Natural killer cell (primary cell): ENCODE measurements around the gene RYK. TPM values are rescaled to one million over a fixed set of nuclear protein-coding genes. Genes with fewer than 3 reads are reported as not detected.
A peak's percentile ranks its signal among the peaks of the same experiment; 100 is the strongest.

Experiments
- ATAC-seq, 3 donors: fragments of 150-1000 bp in 2 of 3; fragments of 200-7000 bp in 1 of 3; cut with Tn5 transposase; 1 replicate in 1 of 3; 2 replicates in 2 of 3; pipeline ENCODE4 v1.10.0; 2021; ENCODE audit warnings: mild to moderate bottlenecking in 2 of 3, moderate library complexity in 2 of 3
- DNase-seq, 2 donors: peaks; one replicate each; pipeline versions ENCODE4 v3.0.0 to v3.0.0-alpha.2; 2013 to 2021; ENCODE audit warnings: mixed read lengths in 1 of 2
- H3K27ac ChIP-seq: one replicate; pipeline ENCODE4 v1.5.1; 2013; ENCODE audit warnings: mild to moderate bottlenecking, low read length
- H3K27me3 ChIP-seq: one replicate; pipeline ENCODE4 v1.6.1; 2013; ENCODE audit warnings: low read length; ENCODE audit not compliant: control insufficient read depth, insufficient read depth
- H3K36me3 ChIP-seq: one replicate; pipeline ENCODE4 v1.6.1; 2013; ENCODE audit warnings: low read length; ENCODE audit not compliant: control insufficient read depth, insufficient read depth
- H3K4me1 ChIP-seq: one replicate; pipeline ENCODE4 v1.6.1; 2013; ENCODE audit warnings: low read length; ENCODE audit not compliant: control insufficient read depth, insufficient read depth
- H3K4me3 ChIP-seq: one replicate; pipeline ENCODE4 v1.5.1; 2013; ENCODE audit warnings: low read length
- H3K9me3 ChIP-seq: one replicate; pipeline ENCODE4 v1.6.1; 2013; ENCODE audit warnings: low read length; ENCODE audit not compliant: control insufficient read depth, insufficient read depth
- H3K27ac Mint-ChIP-seq, 2 donors: one replicate each; pipeline ENCODE4 v1.8.0; 2022; ENCODE audit warnings: mild to moderate bottlenecking in 2 of 2, mixed read lengths in 2 of 2, moderate library complexity in 1 of 2
- H3K27me3 Mint-ChIP-seq, 2 donors: one replicate each; pipeline ENCODE4 v1.8.0; 2022; ENCODE audit warnings: low read depth in 2 of 2, mixed read lengths in 2 of 2
- H3K36me3 Mint-ChIP-seq: one replicate; pipeline ENCODE4 v1.8.0; 2022; ENCODE audit warnings: mixed read lengths
- H3K4me1 Mint-ChIP-seq, 2 donors: one replicate each; pipeline ENCODE4 v1.8.0; 2022; ENCODE audit warnings: mixed read lengths in 2 of 2
- H3K4me3 Mint-ChIP-seq: one replicate; pipeline ENCODE4 v1.8.0; 2022; ENCODE audit warnings: mild to moderate bottlenecking, moderate library complexity, mixed read lengths
- H3K9me3 Mint-ChIP-seq, 2 donors: one replicate each; pipeline ENCODE4 v1.8.0; 2022; ENCODE audit warnings: mixed read lengths in 2 of 2
- WGBS: methylation state at CpG from one replicate; pipeline ENCODE4 v1.1.7; 2013; ENCODE audit warnings: missing lambda C conversion rate; ENCODE audit not compliant: insufficient coverage; 5-methylcytosine and 5-hydroxymethylcytosine counted together
- intact Hi-C: fragments of 100-400 bp; cut with micrococcal nuclease; formaldehyde crosslinking; loops from one replicate; pipeline ENCODE4 v1.14.2; 2022
- total RNA-seq, 4 donors: library from RNA; stranded (reverse); fragments of 120-200 nt in 1 of 4; gene quantifications; one replicate each; pipeline versions ENCODE4 v1.2.3 to v1.2.4, GENCODE V29; 2013 to 2022
- TF ChIP-seq, protein P1 (sequence below): fragments of 200-600 bp; IDR thresholded peaks from one replicate; pipeline ENCODE4 v1.8.0; 2022; ENCODE audit warnings: antibody characterized with exemption

The RYK gene
- total RNA-seq, 3 donors from 2014 or later (not counting 1 experiment from before 2014, with no cell fraction given) = 56.7 to 69.5 (median 56.8) TPM

DNA sequence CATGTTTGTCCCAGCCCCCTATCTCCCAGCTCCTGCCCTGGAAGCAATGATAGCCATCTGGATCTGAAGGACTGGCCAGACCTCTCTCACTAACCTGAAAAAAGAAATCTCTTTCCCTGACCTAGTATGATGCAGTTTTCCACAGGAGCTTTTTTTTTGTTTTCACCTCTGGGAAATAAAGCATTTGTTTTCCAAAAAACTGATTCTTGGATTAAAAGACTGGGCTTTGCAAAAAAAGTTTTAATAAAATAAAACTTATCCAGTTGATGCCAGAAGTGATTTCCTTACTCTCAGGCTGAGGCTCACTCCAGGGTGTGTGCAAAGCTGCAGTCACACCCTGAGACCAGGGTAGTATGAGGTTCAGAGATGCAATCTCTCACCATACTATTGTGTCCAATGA, 104.0 kb downstream of the RYK start:
- H3K27ac Mint-ChIP-seq = no peak overlapping the region
- intact Hi-C loops = no loop called here
- no peak for DNase-seq
- no peak overlapping the region for H3K4me3 Mint-ChIP-seq
- Histone ChIP-seq H3K9me3 (no peaks in the 10 kb centered on the region), H3K4me1 (no peaks in the 10 kb centered on the region), H3K36me3 (no peaks in the 10 kb centered on the region), H3K27me3 (no peaks in the 10 kb centered on the region), H3K4me3 (no peak overlapping the region), H3K27ac (no peak overlapping the region)
- H3K9me3 Mint-ChIP-seq = no peaks in the 10 kb centered on the region
- TF ChIP-seq, protein P1, sequence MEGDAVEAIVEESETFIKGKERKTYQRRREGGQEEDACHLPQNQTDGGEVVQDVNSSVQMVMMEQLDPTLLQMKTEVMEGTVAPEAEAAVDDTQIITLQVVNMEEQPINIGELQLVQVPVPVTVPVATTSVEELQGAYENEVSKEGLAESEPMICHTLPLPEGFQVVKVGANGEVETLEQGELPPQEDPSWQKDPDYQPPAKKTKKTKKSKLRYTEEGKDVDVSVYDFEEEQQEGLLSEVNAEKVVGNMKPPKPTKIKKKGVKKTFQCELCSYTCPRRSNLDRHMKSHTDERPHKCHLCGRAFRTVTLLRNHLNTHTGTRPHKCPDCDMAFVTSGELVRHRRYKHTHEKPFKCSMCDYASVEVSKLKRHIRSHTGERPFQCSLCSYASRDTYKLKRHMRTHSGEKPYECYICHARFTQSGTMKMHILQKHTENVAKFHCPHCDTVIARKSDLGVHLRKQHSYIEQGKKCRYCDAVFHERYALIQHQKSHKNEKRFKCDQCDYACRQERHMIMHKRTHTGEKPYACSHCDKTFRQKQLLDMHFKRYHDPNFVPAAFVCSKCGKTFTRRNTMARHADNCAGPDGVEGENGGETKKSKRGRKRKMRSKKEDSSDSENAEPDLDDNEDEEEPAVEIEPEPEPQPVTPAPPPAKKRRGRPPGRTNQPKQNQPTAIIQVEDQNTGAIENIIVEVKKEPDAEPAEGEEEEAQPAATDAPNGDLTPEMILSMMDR = no peak
- H3K27me3 Mint-ChIP-seq = no peaks in the 10 kb centered on the region
- peaks cover 0 to 13% of the 10 kb centered on the region in 2 donors for H3K4me1 Mint-ChIP-seq
- H3K36me3 Mint-ChIP-seq = no peaks in the 10 kb centered on the region
- ATAC-seq = no peak

DNA sequence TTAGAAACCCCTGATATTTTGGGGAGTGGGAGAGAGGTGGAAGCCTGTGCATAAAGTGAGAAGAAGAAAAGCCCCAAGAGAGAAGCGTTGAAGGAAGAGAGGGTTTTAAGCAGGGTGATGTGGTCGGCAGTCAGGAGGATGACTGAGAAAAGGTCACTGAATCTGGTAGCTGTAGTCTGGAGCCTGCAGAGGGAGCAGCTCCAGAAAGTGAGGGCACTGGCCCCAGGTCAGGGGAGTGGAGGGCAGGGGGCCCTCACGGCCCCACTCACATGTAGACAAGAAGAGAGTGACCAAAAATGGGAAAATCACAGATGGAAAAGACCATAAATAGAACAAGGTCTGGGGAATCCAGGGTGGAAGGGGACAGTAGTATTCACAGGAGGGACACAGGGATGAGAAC, 105.5 kb downstream of the RYK start:
- Histone ChIP-seq H3K36me3 (no peaks in the 10 kb centered on the region), H3K4me3 (no peak overlapping the region), H3K27me3 (no peaks in the 10 kb centered on the region), H3K4me1 (no peaks in the 10 kb centered on the region), H3K27ac (no peak overlapping the region), H3K9me3 (no peaks in the 10 kb centered on the region)
- Mint-ChIP-seq H3K4me3 (no peak overlapping the region), H3K9me3 (no peaks in the 10 kb centered on the region), H3K27me3 (no peaks in the 10 kb centered on the region), H3K27ac (peak overlapping the region in 1 of 2 donors; percentile 25), H3K36me3 (no peaks in the 10 kb centered on the region), H3K4me1 (peaks cover 0 to 13% of the 10 kb centered on the region in 2 donors)
- intact Hi-C loops = no loop called here
- TF ChIP-seq, protein P1 = no peak
- WGBS = 77% methylated on average over 3 of the region's 3 CpGs
- no peak for ATAC-seq
- no peak for DNase-seq

DNA sequence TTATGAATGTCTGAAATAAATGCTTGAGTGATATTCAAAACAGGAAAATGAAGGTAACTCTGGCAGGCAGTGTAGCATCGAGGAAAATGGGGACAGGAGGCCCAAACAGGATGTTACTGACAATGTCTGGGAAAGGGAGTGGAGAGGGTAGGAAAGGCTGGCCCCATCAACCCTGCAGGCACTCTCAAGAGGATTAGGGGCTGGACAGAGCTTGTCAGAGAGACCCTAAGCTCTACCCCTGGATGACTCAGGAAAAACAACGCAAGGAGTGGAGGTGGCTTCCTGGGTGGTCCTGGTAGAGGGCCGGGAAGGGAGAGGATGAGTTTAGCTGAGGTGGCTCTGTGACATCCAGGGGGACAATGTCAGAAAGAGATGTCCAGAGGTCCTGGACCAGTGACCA, 106.0 kb downstream of the RYK start:
- Mint-ChIP-seq H3K27ac (peak overlapping the region in 1 of 2 donors; percentile 0), H3K36me3 (no peaks in the 10 kb centered on the region), H3K4me3 (no peak overlapping the region), H3K27me3 (no peaks in the 10 kb centered on the region), H3K4me1 (peaks cover 0 to 13% of the 10 kb centered on the region in 2 donors), H3K9me3 (no peaks in the 10 kb centered on the region)
- Histone ChIP-seq H3K4me1 (no peaks in the 10 kb centered on the region), H3K36me3 (no peaks in the 10 kb centered on the region), H3K4me3 (no peak overlapping the region), H3K27ac (no peak overlapping the region), H3K9me3 (no peaks in the 10 kb centered on the region), H3K27me3 (no peaks in the 10 kb centered on the region)
- no peak for DNase-seq
- ATAC-seq = no peak
- TF ChIP-seq, protein P1 = no peak
- WGBS = 65% methylated on average over 3 of the region's 3 CpGs
- intact Hi-C loops = no loop called here

DNA sequence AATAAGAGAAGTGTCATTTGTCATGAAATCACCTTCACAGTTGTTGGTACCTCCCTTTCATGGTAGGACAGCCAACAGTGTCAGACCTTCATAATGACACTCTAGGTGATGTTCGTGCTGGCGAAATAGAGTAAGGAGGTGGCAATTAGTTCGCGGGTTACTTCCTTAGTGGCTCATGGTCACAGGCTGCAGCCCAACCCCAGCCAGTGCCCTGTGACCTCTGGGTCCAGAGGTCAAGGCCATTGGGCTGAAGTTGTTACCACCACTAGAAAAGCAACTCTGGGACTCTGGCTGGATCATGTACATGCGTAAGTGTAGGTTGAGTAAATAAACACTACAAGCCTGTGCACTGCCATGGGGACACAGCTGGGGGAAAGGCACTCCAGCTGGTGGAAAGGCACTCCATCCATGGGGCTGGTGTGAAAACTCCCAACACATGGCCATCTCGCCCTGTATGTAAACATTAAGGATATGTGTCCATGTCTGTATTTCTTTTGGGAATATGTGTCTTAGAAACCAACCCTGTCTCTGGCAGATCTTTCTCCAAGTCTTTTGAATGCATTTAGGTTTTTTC, 106.7 kb downstream of the RYK start:
- intact Hi-C loops = no loop called here
- Histone ChIP-seq H3K27ac (no peak overlapping the region), H3K36me3 (no peaks in the 10 kb centered on the region), H3K9me3 (no peaks in the 10 kb centered on the region), H3K4me3 (no peak overlapping the region), H3K4me1 (no peaks in the 10 kb centered on the region), H3K27me3 (no peaks in the 10 kb centered on the region)
- Mint-ChIP-seq H3K27me3 (no peaks in the 10 kb centered on the region), H3K4me1 (peaks cover 0 to 13% of the 10 kb centered on the region in 2 donors), H3K27ac (no peak overlapping the region), H3K9me3 (no peaks in the 10 kb centered on the region), H3K36me3 (no peaks in the 10 kb centered on the region), H3K4me3 (no peak overlapping the region)
- WGBS = 86% methylated on average over 6 of the region's 6 CpGs
- DNase-seq (no peak), ATAC-seq (no peak)
- TF ChIP-seq, protein P1 = no peak
